ENCODE results near the gene ATP2B1. TPM values are rescaled to one million over a fixed set of nuclear protein-coding genes. Genes with fewer than 3 reads are reported as not detected.

The ATP2B1 gene
- total and polyA plus RNA-seq, 8 donors, result 4.3 to 22.4 (median 14.4) TPM

DNA sequence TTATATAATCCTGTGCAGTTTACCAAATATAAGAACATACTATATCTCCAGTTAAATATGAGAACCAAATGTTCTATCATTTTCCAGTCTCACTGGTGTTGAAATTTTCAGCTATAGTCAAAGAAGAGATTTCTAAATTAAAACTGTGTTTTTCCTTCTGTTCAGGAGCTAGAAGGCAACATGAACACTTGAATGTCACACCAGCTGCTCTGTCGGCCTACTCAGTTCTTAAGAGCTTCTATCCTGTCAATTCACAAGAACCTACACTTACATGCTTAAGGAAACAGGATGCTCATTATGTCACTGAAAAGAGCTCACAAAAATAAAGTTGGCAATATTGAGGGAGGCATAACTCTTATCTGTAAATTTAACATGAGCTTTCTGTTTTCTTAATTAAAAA lies 43.1 kb downstream of the ATP2B1 start:
- Histone ChIP-seq H3K27me3 (no peaks in the 10 kb centered on the region), H3K36me3 (no peaks in the 10 kb centered on the region), H3K9me3 (no peaks in the 10 kb centered on the region), H3K4me3 (no peak overlapping the region), H3K27ac (no peak overlapping the region), H3K4me1 (peaks cover 0 to 26% (median 20%) of the 10 kb centered on the region in 3 donors)
- FAIRE-seq, result no peak
- WGBS, 2 donors, result 82 to 84% methylated on average over 1 of the region's 1 CpG
- intact Hi-C loops (cut with DNase I), result no loop called here
- TF ChIP-seq CTCF (IDR thresholded peaks at IDR 0.05), result no peak
- DNase-seq, result no peak
- no peak for ATAC-seq

DNA sequence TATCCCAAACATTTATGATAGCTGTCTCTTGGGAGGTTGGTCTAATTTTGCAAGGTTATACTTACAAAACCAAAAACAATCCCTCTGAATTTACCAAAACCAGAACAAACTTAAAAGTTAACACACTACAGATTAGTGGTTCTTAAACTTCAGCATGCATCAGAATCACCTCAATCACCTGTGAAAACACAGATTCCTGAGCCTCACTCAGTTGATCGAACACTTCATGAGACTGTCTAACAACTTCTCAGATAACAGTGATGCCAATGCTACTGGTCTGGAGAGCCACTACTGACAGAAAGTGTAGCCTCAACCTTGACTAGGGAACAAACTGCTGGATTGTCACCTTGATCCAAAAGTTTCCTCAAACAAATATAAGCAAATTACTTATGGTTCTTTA lies 44.2 kb downstream of the ATP2B1 start:
- 40 to 45% methylated on average over 1 of the region's 1 CpG for WGBS, 2 donors
- ATAC-seq (no peak), FAIRE-seq (no peak), DNase-seq (no peak)
- Histone ChIP-seq H3K4me3 (no peak overlapping the region), H3K4me1 (peaks cover 0 to 26% (median 20%) of the 10 kb centered on the region in 3 donors), H3K27ac (no peak overlapping the region), H3K36me3 (no peaks in the 10 kb centered on the region), H3K27me3 (no peaks in the 10 kb centered on the region), H3K9me3 (no peaks in the 10 kb centered on the region)
- TF ChIP-seq CTCF (IDR thresholded peaks at IDR 0.05), result no peak
- intact Hi-C loops (cut with DNase I), result no loop called here

DNA sequence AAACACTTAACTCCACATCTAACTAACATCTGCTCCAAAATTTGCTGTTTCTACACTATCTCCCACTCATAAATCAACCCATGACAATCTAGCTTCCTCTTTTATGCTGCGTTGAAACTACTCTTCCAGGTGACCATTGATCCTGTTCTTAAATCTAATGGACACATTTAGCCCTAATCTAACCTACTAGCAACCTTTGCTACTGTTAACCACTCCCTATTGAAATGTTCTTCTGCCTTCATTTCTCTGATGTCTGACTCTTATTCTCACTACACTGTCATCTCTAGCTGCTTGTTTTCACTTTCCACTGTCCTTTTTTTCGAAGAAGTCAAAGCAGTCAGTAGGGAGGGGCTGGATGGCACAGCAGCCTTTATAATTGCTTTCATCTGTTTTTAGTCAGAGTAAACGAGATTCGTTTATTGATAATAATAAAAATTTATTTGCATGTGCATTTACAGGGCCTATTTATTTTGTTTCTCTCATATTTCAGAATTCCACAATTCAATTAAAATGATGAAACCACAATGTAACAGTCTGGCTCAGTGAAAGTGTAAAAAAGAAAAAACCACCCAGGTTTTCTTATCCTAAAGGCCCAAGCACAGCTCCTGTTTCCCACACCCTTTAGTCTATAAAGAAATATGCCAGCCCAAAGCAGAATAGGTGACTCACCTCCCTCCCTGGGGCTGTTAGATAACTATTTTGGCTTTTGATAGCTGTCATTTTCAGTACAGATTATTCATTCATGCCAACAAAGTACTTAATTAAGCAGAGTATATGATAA lies 44.9 kb downstream of the ATP2B1 start:
- Histone ChIP-seq H3K36me3 (no peaks in the 10 kb centered on the region), H3K27me3 (no peaks in the 10 kb centered on the region), H3K9me3 (no peaks in the 10 kb centered on the region), H3K27ac (no peak overlapping the region), H3K4me3 (no peak overlapping the region), H3K4me1 (peaks cover 0 to 26% (median 20%) of the 10 kb centered on the region in 3 donors)
- peak; percentile 55 to 70 (median 56) for ATAC-seq
- FAIRE-seq, result no peak
- TF ChIP-seq CTCF (IDR thresholded peaks at IDR 0.05), result no peak
- 39 to 43% methylated on average over 4 of the region's 4 CpGs for WGBS, 2 donors
- no peak for DNase-seq
- intact Hi-C loops (cut with DNase I), result no loop called here

- H3K9me3 ChIP-seq, result no peaks in the 10 kb centered on the region
- no peaks in the 10 kb centered on the region for H3K27me3 ChIP-seq
- H3K36me3 ChIP-seq, result no peaks in the 10 kb centered on the region
- intact Hi-C loops (cut with DNase I), result no loop called here
- DNase-seq (no peak), ATAC-seq (peak in 3 of 4 donors; percentile 39 to 55 (median 48)), FAIRE-seq (no peak)
- peaks cover 0 to 26% (median 25%) of the 10 kb centered on the region in 3 donors for H3K4me1 ChIP-seq
- H3K4me3 ChIP-seq, result no peak overlapping the region
- no peak for TF ChIP-seq CTCF (IDR thresholded peaks at IDR 0.05)
- no peak overlapping the region for H3K27ac ChIP-seq
Measured at GRCh38 chr12:89662623-89663022, 46.0 kb downstream of the ATP2B1 start.

GRCh38 chr12:89661706-89662330 lies 46.8 kb downstream of the ATP2B1 start:
- intact Hi-C loops (cut with DNase I), result no loop called here
- Histone ChIP-seq H3K36me3 (no peaks in the 10 kb centered on the region), H3K4me3 (no peak overlapping the region), H3K4me1 (peaks cover 0 to 26% (median 25%) of the 10 kb centered on the region in 3 donors), H3K27ac (no peak overlapping the region), H3K27me3 (no peaks in the 10 kb centered on the region), H3K9me3 (no peaks in the 10 kb centered on the region)
- WGBS, 2 donors, result 82 to 86% methylated on average over 4 of the region's 4 CpGs
- FAIRE-seq (no peak), ATAC-seq (no peak), DNase-seq (no peak)
- no peak for TF ChIP-seq CTCF (IDR thresholded peaks at IDR 0.05)

Data from pancreas (tissue), 10 donors.